Measurements from ENCODE around the gene GOLGA6L4.
"Not testable (repeated sequence)": the region's sequence is repeated elsewhere in the genome, so short reads cannot be mapped to it uniquely, and the experiment has no call there.

GOLGA6L4 gene

GRCh38 chr15:84235573-84235972, at the start of gene GOLGA6L4:
Gene GOLGA6L4, plus strand, starts transcription at chr15:84235773. Its CDS starts 62 bp downstream, at chr15:84235835.
- H3K4me2 ChIP-seq (ENCODE audit: low read length); H3K4me3 ChIP-seq (ENCODE audit: low read depth, low read length); H3K9me3 ChIP-seq (ENCODE audit: control insufficient read depth, low read length); H3K4me1 ChIP-seq; H3K79me2 ChIP-seq; H3K9ac ChIP-seq; H3K27ac ChIP-seq; H3K36me3 ChIP-seq (ENCODE audit: control insufficient read depth, insufficient read depth, low read length); H2AFZ ChIP-seq; H3K27me3 ChIP-seq (ENCODE audit: control insufficient read depth, insufficient read depth, low read length): not testable (repeated sequence)

- H3K9ac ChIP-seq; H3K27me3 ChIP-seq (ENCODE audit: control insufficient read depth, insufficient read depth, low read length); H3K9me3 ChIP-seq (ENCODE audit: control insufficient read depth, low read length); H3K79me2 ChIP-seq; H3K36me3 ChIP-seq (ENCODE audit: control insufficient read depth, insufficient read depth, low read length); H3K27ac ChIP-seq; H3K4me2 ChIP-seq (ENCODE audit: low read length); H3K4me3 ChIP-seq (ENCODE audit: low read depth, low read length); H3K4me1 ChIP-seq; H2AFZ ChIP-seq: not testable (repeated sequence)
These were observed 42.6 kb upstream of the GOLGA6L4 start for GRCh38 chr15:84192982-84193381.

- not testable (repeated sequence) for H3K9ac ChIP-seq; H3K9me3 ChIP-seq (ENCODE audit: control insufficient read depth, low read length); H3K4me3 ChIP-seq (ENCODE audit: low read depth, low read length); H3K36me3 ChIP-seq (ENCODE audit: control insufficient read depth, insufficient read depth, low read length); H3K27me3 ChIP-seq (ENCODE audit: control insufficient read depth, insufficient read depth, low read length); H3K79me2 ChIP-seq; H3K4me1 ChIP-seq; H2AFZ ChIP-seq; H3K27ac ChIP-seq; H3K4me2 ChIP-seq (ENCODE audit: low read length)
These were observed 40.0 kb upstream of the GOLGA6L4 start for GRCh38 chr15:84195603-84196002.

GRCh38 chr15:84196530-84197188, 38.9 kb upstream of the GOLGA6L4 start:
- H3K4me2 ChIP-seq (ENCODE audit: low read length); H3K79me2 ChIP-seq; H3K36me3 ChIP-seq (ENCODE audit: control insufficient read depth, insufficient read depth, low read length); H3K9ac ChIP-seq; H2AFZ ChIP-seq; H3K4me1 ChIP-seq; H3K27me3 ChIP-seq (ENCODE audit: control insufficient read depth, insufficient read depth, low read length); H3K27ac ChIP-seq; H3K9me3 ChIP-seq (ENCODE audit: control insufficient read depth, low read length); H3K4me3 ChIP-seq (ENCODE audit: low read depth, low read length): not testable (repeated sequence)

GRCh38 chr15:84199865-84200264, 35.7 kb upstream of the GOLGA6L4 start:
- not testable (repeated sequence) for H3K79me2 ChIP-seq; H3K9me3 ChIP-seq (ENCODE audit: control insufficient read depth, low read length); H3K36me3 ChIP-seq (ENCODE audit: control insufficient read depth, insufficient read depth, low read length); H3K4me2 ChIP-seq (ENCODE audit: low read length); H3K27me3 ChIP-seq (ENCODE audit: control insufficient read depth, insufficient read depth, low read length); H3K9ac ChIP-seq; H3K27ac ChIP-seq; H3K4me1 ChIP-seq; H3K4me3 ChIP-seq (ENCODE audit: low read depth, low read length); H2AFZ ChIP-seq

GRCh38 chr15:84246441-84246840, 10.9 kb downstream of the GOLGA6L4 start:
- not testable (repeated sequence) for H2AFZ ChIP-seq; H3K9ac ChIP-seq; H3K4me3 ChIP-seq (ENCODE audit: low read depth, low read length); H3K27ac ChIP-seq; H3K4me2 ChIP-seq (ENCODE audit: low read length); H3K79me2 ChIP-seq; H3K36me3 ChIP-seq (ENCODE audit: control insufficient read depth, insufficient read depth, low read length); H3K27me3 ChIP-seq (ENCODE audit: control insufficient read depth, insufficient read depth, low read length); H3K4me1 ChIP-seq; H3K9me3 ChIP-seq (ENCODE audit: control insufficient read depth, low read length)
